ENCODE results near the gene PCBP2.
"Not testable (repeated sequence)": the region's sequence is repeated elsewhere in the genome, so short reads cannot be mapped to it uniquely, and the experiment has no call there.

The PCBP2 gene

GRCh38 chr12:53479331-53479730 is 27.4 kb downstream of the PCBP2 start:
- Histone ChIP-seq H3K4me1 (ENCODE audit: control insufficient read depth, insufficient read depth, low read length) (peaks cover 7% of the 10 kb centered on the region), H3K9me3 (ENCODE audit: control insufficient read depth, insufficient read depth, low read length) (no peaks in the 10 kb centered on the region), H3K9ac (ENCODE audit: low read depth, low read length) (no peak overlapping the region), H3K36me3 (ENCODE audit: control insufficient read depth, insufficient read depth, low read length) (peaks cover 48% of the 10 kb centered on the region), H3K4me3 (ENCODE audit: low read depth, low read length) (no peak overlapping the region), H3K27me3 (ENCODE audit: control insufficient read depth, insufficient read depth, low read length) (no peaks in the 10 kb centered on the region)

- Histone ChIP-seq H3K4me1 (ENCODE audit: control insufficient read depth, insufficient read depth, low read length) (peaks cover 4% of the 10 kb centered on the region), H3K27me3 (ENCODE audit: control insufficient read depth, insufficient read depth, low read length) (no peaks in the 10 kb centered on the region), H3K9ac (ENCODE audit: low read depth, low read length) (no peak overlapping the region), H3K9me3 (ENCODE audit: control insufficient read depth, insufficient read depth, low read length) (no peaks in the 10 kb centered on the region), H3K36me3 (ENCODE audit: control insufficient read depth, insufficient read depth, low read length) (peaks cover 45% of the 10 kb centered on the region), H3K4me3 (ENCODE audit: low read depth, low read length) (no peak overlapping the region)
These were observed 28.9 kb downstream of the PCBP2 start for GRCh38 chr12:53480491-53481442.

- H3K9me3 ChIP-seq (ENCODE audit: control insufficient read depth, insufficient read depth, low read length); H3K9ac ChIP-seq (ENCODE audit: low read depth, low read length); H3K4me3 ChIP-seq (ENCODE audit: low read depth, low read length); H3K27me3 ChIP-seq (ENCODE audit: control insufficient read depth, insufficient read depth, low read length); H3K4me1 ChIP-seq (ENCODE audit: control insufficient read depth, insufficient read depth, low read length): not testable (repeated sequence)
- peaks cover 45% of the 10 kb centered on the region for H3K36me3 ChIP-seq (ENCODE audit: control insufficient read depth, insufficient read depth, low read length)
These were observed 29.6 kb downstream of the PCBP2 start for GRCh38 chr12:53481458-53481857.

- Histone ChIP-seq H3K4me1 (ENCODE audit: control insufficient read depth, insufficient read depth, low read length) (no peaks in the 10 kb centered on the region), H3K9me3 (ENCODE audit: control insufficient read depth, insufficient read depth, low read length) (no peaks in the 10 kb centered on the region), H3K36me3 (ENCODE audit: control insufficient read depth, insufficient read depth, low read length) (peaks cover 42% of the 10 kb centered on the region), H3K27me3 (ENCODE audit: control insufficient read depth, insufficient read depth, low read length) (no peaks in the 10 kb centered on the region), H3K4me3 (ENCODE audit: low read depth, low read length) (no peak overlapping the region), H3K9ac (ENCODE audit: low read depth, low read length) (no peak overlapping the region)
These were observed 30.2 kb downstream of the PCBP2 start for GRCh38 chr12:53481939-53482586.

GRCh38 chr12:53482626-53483168 is 30.8 kb downstream of the PCBP2 start:
- Histone ChIP-seq H3K36me3 (ENCODE audit: control insufficient read depth, insufficient read depth, low read length) (peaks cover 42% of the 10 kb centered on the region), H3K9me3 (ENCODE audit: control insufficient read depth, insufficient read depth, low read length) (no peaks in the 10 kb centered on the region), H3K27me3 (ENCODE audit: control insufficient read depth, insufficient read depth, low read length) (no peaks in the 10 kb centered on the region), H3K4me3 (ENCODE audit: low read depth, low read length) (no peak overlapping the region), H3K9ac (ENCODE audit: low read depth, low read length) (no peak overlapping the region), H3K4me1 (ENCODE audit: control insufficient read depth, insufficient read depth, low read length) (no peaks in the 10 kb centered on the region)

GRCh38 chr12:53483225-53483978 is 31.5 kb downstream of the PCBP2 start:
- Histone ChIP-seq H3K27me3 (ENCODE audit: control insufficient read depth, insufficient read depth, low read length) (no peaks in the 10 kb centered on the region), H3K4me1 (ENCODE audit: control insufficient read depth, insufficient read depth, low read length) (no peaks in the 10 kb centered on the region), H3K9ac (ENCODE audit: low read depth, low read length) (no peak overlapping the region), H3K4me3 (ENCODE audit: low read depth, low read length) (no peak overlapping the region), H3K36me3 (ENCODE audit: control insufficient read depth, insufficient read depth, low read length) (peaks cover 42% of the 10 kb centered on the region), H3K9me3 (ENCODE audit: control insufficient read depth, insufficient read depth, low read length) (no peaks in the 10 kb centered on the region)

- H3K27me3 ChIP-seq (ENCODE audit: control insufficient read depth, insufficient read depth, low read length), result no peaks in the 10 kb centered on the region
- H3K9ac ChIP-seq (ENCODE audit: low read depth, low read length), result no peak overlapping the region
- H3K4me3 ChIP-seq (ENCODE audit: low read depth, low read length), result no peak overlapping the region
- no peaks in the 10 kb centered on the region for H3K4me1 ChIP-seq (ENCODE audit: control insufficient read depth, insufficient read depth, low read length)
- H3K9me3 ChIP-seq (ENCODE audit: control insufficient read depth, insufficient read depth, low read length), result no peaks in the 10 kb centered on the region
- peaks cover 36% of the 10 kb centered on the region for H3K36me3 ChIP-seq (ENCODE audit: control insufficient read depth, insufficient read depth, low read length)
These were observed 32.1 kb downstream of the PCBP2 start for GRCh38 chr12:53483979-53484377.

- H3K9ac ChIP-seq (ENCODE audit: low read depth, low read length), result no peak overlapping the region
- H3K4me3 ChIP-seq (ENCODE audit: low read depth, low read length), result no peak overlapping the region
- no peaks in the 10 kb centered on the region for H3K27me3 ChIP-seq (ENCODE audit: control insufficient read depth, insufficient read depth, low read length)
- H3K4me1 ChIP-seq (ENCODE audit: control insufficient read depth, insufficient read depth, low read length), result no peaks in the 10 kb centered on the region
- H3K36me3 ChIP-seq (ENCODE audit: control insufficient read depth, insufficient read depth, low read length), result peaks cover 35% of the 10 kb centered on the region
- no peaks in the 10 kb centered on the region for H3K9me3 ChIP-seq (ENCODE audit: control insufficient read depth, insufficient read depth, low read length)
These were observed 33.0 kb downstream of the PCBP2 start for GRCh38 chr12:53484686-53485575.

- no peak overlapping the region for H3K4me3 ChIP-seq (ENCODE audit: low read depth, low read length)
- no peaks in the 10 kb centered on the region for H3K27me3 ChIP-seq (ENCODE audit: control insufficient read depth, insufficient read depth, low read length)
- H3K9ac ChIP-seq (ENCODE audit: low read depth, low read length), result no peak overlapping the region
- H3K4me1 ChIP-seq (ENCODE audit: control insufficient read depth, insufficient read depth, low read length), result no peaks in the 10 kb centered on the region
- peaks cover 35% of the 10 kb centered on the region for H3K36me3 ChIP-seq (ENCODE audit: control insufficient read depth, insufficient read depth, low read length)
- no peaks in the 10 kb centered on the region for H3K9me3 ChIP-seq (ENCODE audit: control insufficient read depth, insufficient read depth, low read length)
These were observed 34.2 kb downstream of the PCBP2 start for GRCh38 chr12:53485955-53486735.

GRCh38 chr12:53486736-53487487 is 35.0 kb downstream of the PCBP2 start:
- Histone ChIP-seq H3K36me3 (ENCODE audit: control insufficient read depth, insufficient read depth, low read length) (peaks cover 30% of the 10 kb centered on the region), H3K9ac (ENCODE audit: low read depth, low read length) (no peak overlapping the region), H3K4me3 (ENCODE audit: low read depth, low read length) (no peak overlapping the region), H3K4me1 (ENCODE audit: control insufficient read depth, insufficient read depth, low read length) (no peaks in the 10 kb centered on the region), H3K27me3 (ENCODE audit: control insufficient read depth, insufficient read depth, low read length) (no peaks in the 10 kb centered on the region), H3K9me3 (ENCODE audit: control insufficient read depth, insufficient read depth, low read length) (no peaks in the 10 kb centered on the region)
